Measurements from ENCODE around the gene NELFB. TPM values are rescaled to one million over a fixed set of nuclear protein-coding genes. Genes with fewer than 3 reads are reported as not detected.
A peak's percentile ranks its signal among the peaks of the same experiment; 100 is the strongest.

The NELFB gene
- total RNA-seq, 4 donors from 2014 or later = 28.1 to 90.5 (median 53.9) TPM

GRCh38 chr9:137268538-137269201, 13.5 kb downstream of the NELFB start:
- no peaks in the 10 kb centered on the region for H3K9me3 ChIP-seq
- peaks cover 13 to 24% (median 22%) of the 10 kb centered on the region in 4 donors for H3K4me1 ChIP-seq
- in situ Hi-C loops (cut with MboI; ENCODE audit: low pct_ligation_motif_present in 1 of 4, low pct_unique_long_range_greater_than_20kb in 1 of 4, low sequenced_read_pairs in 3 of 4) (no loop called here), intact Hi-C loops (cut with DNase I; ENCODE audit: low total_unique reads) (no loop called here)
- no peak for DNase-seq
- H3K4me3 ChIP-seq = peak overlapping the region in 1 of 4 donors; percentile 19
- whole genome bisulfite sequencing, 2 donors (ENCODE audit: low coverage in 1 of 2) = 66 to 70% methylated on average over 8 to 19 of the region's 19 CpGs
- peak overlapping the region; percentile 77 to 83 (median 78) for H3K27ac ChIP-seq
- H3K36me3 ChIP-seq = peaks cover 0 to 33% (median 15%) of the 10 kb centered on the region in 4 donors
- TF ChIP-seq POLR2A (IDR thresholded peaks at IDR 0.05) (no peak), EP300 (IDR thresholded peaks at IDR 0.05; ENCODE audit: low read depth) (no peak), CTCF (IDR thresholded peaks at IDR 0.05) (no peak), POLR2AphosphoS5 (IDR thresholded peaks at IDR 0.05) (no peak)
- H3K27me3 ChIP-seq = no peaks in the 10 kb centered on the region

- H3K36me3 ChIP-seq = peaks cover 0 to 27% (median 12%) of the 10 kb centered on the region in 4 donors
- H3K9me3 ChIP-seq = no peaks in the 10 kb centered on the region
- H3K27ac ChIP-seq = peak overlapping the region; percentile 77 to 83 (median 78)
- 20 to 42% methylated on average over 7 to 17 of the region's 17 CpGs for WGBS, 2 donors (ENCODE audit: low coverage in 1 of 2)
- intact Hi-C loops (cut with DNase I; ENCODE audit: low total_unique reads) (no loop called here), in situ Hi-C loops (cut with MboI; ENCODE audit: low pct_ligation_motif_present in 1 of 4, low pct_unique_long_range_greater_than_20kb in 1 of 4, low sequenced_read_pairs in 3 of 4) (no loop called here)
- peak; percentile 78 for DNase-seq
- peaks cover 13 to 30% (median 25%) of the 10 kb centered on the region in 4 donors for H3K4me1 ChIP-seq
- H3K4me3 ChIP-seq = peak overlapping the region in 1 of 4 donors; percentile 19
- TF ChIP-seq POLR2A (IDR thresholded peaks at IDR 0.05) (peak; percentile 58), CTCF (IDR thresholded peaks at IDR 0.05) (no peak), POLR2AphosphoS5 (IDR thresholded peaks at IDR 0.05) (peak; percentile 35 to 62 (median 43))
- H3K27me3 ChIP-seq = no peaks in the 10 kb centered on the region
Measured at GRCh38 chr9:137269231-137269772, 14.2 kb downstream of the NELFB start.

- TF ChIP-seq POLR2AphosphoS5 (IDR thresholded peaks at IDR 0.05) (no peak), EP300 (IDR thresholded peaks at IDR 0.05; ENCODE audit: low read depth) (no peak), CTCF (IDR thresholded peaks at IDR 0.05) (no peak), POLR2A (IDR thresholded peaks at IDR 0.05) (no peak)
- Histone ChIP-seq H3K36me3 (peaks cover 0 to 23% (median 10%) of the 10 kb centered on the region in 4 donors), H3K4me1 (peaks cover 15 to 44% (median 27%) of the 10 kb centered on the region in 4 donors), H3K27me3 (no peaks in the 10 kb centered on the region), H3K4me3 (no peak overlapping the region), H3K27ac (no peak overlapping the region), H3K9me3 (no peaks in the 10 kb centered on the region)
- intact Hi-C loops (cut with DNase I; ENCODE audit: low total_unique reads) = no loop called here
- 83 to 85% methylated on average over 4 to 32 of the region's 32 CpGs for WGBS, 2 donors (ENCODE audit: low coverage in 1 of 2)
- no peak for DNase-seq
- in situ Hi-C loops (cut with MboI; ENCODE audit: low pct_ligation_motif_present in 1 of 4, low pct_unique_long_range_greater_than_20kb in 1 of 4, low sequenced_read_pairs in 3 of 4) = no loop called here
Measured at GRCh38 chr9:137270929-137271695, 16.0 kb downstream of the NELFB start.

- Histone ChIP-seq H3K4me1 (peaks cover 21 to 50% (median 33%) of the 10 kb centered on the region in 4 donors), H3K27ac (no peak overlapping the region), H3K27me3 (no peaks in the 10 kb centered on the region), H3K9me3 (no peaks in the 10 kb centered on the region), H3K4me3 (no peak overlapping the region), H3K36me3 (peaks cover 0 to 20% (median 9%) of the 10 kb centered on the region in 4 donors)
- no peak for DNase-seq
- in situ Hi-C loops (cut with MboI; ENCODE audit: low pct_ligation_motif_present in 1 of 4, low pct_unique_long_range_greater_than_20kb in 1 of 4, low sequenced_read_pairs in 3 of 4) (no loop called here), intact Hi-C loops (cut with DNase I; ENCODE audit: low total_unique reads) (no loop called here)
- WGBS, 2 donors (ENCODE audit: low coverage in 1 of 2) = 50 to 68% methylated on average over 2 to 3 of the region's 3 CpGs
- TF ChIP-seq EP300 (IDR thresholded peaks at IDR 0.05; ENCODE audit: low read depth) = no peak
- no peak for TF ChIP-seq POLR2AphosphoS5 (IDR thresholded peaks at IDR 0.05)
- TF ChIP-seq CTCF (IDR thresholded peaks at IDR 0.05) = no peak
Measured at GRCh38 chr9:137271696-137272076, 16.6 kb downstream of the NELFB start.

All from transverse colon (tissue), 4 donors.